HG03571 (cell line): ENCODE results near the gene KLK10.
"Not testable (repeated sequence)": the region's sequence is repeated elsewhere in the genome, so short reads cannot be mapped to it uniquely, and the experiment has no call there.

Source experiments
- ATAC-seq: cut with Tn5 transposase; IDR thresholded peaks from one replicate; pipeline ENCODE4 v1.9.1; 2021; ENCODE audit not compliant: unreplicated experiment

The KLK10 gene

DNA sequence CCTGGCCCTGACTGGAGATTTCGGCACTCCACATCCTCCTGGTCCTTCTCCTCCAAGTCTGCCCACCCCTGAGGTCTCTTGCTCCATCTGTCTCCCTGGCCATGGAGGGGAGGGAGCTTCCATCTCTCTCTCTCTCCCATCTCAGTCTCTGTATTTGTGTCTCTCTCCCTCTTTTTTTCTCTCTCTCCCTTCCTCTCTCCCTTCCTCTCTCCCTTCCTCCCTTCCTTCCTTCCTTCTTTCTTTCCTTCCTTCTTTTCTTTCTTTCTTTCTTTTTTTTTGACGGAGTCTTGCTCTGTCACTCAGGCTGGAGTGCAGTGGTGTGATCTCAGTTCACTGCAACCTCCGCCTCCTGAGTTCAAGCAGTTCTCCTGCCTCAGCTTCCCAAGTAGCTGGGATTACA is 49.7 kb downstream of the KLK10 start:
- ATAC-seq, result not testable (repeated sequence)

DNA sequence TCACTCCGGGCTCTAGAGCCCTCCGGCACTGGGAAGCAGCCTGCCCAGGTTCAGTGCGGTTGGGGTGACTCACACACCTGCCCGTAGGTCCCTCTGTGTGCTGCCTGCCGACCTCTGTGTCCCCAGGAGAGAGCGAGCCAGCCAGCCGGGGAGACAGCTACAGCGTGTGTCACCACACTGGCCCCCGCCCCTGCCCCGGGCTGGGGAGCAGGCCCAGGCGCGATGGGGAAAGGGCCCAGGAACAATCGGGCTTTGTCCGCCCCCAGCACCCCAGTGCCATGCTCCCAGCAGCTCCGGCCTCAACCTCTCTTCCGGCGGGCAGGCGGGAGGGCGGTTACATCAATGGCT is 50.1 kb downstream of the KLK10 start, which contains the start of gene KLK6:
Gene KLK6, minus strand, starts transcription at position 179 of the 348 bp plus-strand sequence. CDS start 1,487 bp downstream, outside the sequence.
- no peak for ATAC-seq

DNA sequence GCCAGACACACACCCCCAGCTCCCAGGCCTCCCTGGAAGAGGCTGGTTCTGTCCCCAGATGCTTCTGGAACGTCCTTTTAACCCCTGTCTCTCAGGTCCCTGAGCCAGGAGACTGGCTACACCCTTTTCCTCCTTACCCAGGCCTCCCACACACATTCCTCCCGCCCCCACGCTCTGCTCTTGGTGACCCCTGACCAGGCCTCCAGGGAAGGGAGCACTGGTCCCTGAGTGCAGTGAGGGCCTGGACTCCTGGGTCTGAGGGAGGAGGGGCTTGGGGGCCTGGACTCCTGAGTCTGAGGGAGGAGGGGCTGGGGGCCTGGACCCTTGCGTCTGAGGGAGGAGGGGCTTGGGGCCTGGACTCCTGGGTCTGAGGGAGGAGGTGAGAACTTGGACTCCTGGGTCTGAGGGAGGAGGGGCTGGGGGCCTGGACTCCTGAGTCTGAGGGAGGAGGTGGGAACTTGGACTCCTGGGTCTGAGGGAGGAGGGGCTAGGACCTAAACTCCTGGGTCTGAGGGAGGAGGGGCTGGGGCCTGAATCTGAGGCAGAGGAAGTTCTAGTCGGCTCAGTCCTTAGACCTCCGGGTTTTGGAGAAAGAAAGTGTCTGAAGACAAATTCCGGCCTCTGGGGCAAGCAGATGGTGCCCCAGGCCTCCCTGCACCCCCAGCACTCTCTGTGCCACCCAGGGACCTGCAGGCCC is 50.6 kb downstream of the KLK10 start:
- no peak for ATAC-seq

DNA sequence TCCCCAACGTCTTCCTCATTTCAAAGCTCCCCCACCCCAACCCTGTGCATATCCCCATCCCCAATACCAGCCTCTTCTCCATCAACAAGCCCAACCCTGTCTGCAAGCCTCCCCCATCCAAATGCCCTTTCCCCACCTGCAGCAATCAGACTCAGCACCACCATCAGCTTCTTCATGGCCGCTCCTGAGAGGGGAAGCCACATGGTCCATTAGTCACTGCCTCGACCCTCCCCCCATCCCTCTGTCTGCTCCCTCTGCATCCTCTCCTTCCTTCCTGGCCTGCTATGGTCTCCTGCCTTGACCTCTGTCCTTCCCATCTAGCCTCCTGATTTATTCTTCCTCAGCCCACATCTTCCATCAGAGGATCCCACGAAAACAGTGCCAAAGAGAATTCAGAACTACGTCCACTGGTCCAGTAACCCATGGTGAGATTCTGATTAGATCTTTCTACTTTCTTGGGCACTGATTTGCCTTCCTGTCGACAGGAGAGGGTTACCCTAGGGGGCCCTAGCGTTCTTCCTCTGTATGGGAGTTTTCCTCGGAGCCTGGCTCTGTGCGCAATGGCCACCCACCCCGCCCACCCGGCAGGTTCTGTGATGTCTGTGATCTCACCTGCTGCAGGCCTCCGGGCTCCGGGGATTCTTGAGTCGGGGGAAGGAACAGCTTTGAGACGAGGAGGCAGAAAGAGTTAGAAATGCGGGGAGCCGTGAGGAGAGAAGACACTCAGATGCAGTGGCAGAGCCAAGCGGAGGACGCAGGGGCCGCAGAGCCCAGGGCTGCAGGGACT is 51.4 kb downstream of the KLK10 start:
- ATAC-seq, result no peak

GRCh38 chr19:50964266-50964665 is 55.2 kb downstream of the KLK10 start:
- ATAC-seq, result no peak

GRCh38 chr19:50963381-50963780 is 56.1 kb downstream of the KLK10 start:
- ATAC-seq, result no peak
